A673 (cell line): ENCODE results near the gene BRAF. TPM values are rescaled to one million over a fixed set of nuclear protein-coding genes. Genes with fewer than 3 reads are reported as not detected.

Experiments
- BruUV-seq: library from RNA; stranded (reverse); fragments of 400-500 nt; replicated peaks from 2 replicates; lab custom pipeline; 2021; lab: Mats Ljungman, UMichigan
- CTCF ChIA-PET: fragments of 300-600 bp; sonication (Branson Sonifier 250); formaldehyde crosslinking; loops from one replicate; lab custom pipeline; 2022; ENCODE audit warnings: antibody characterized with exemption; lab: Charles Lee
- POLR2A ChIA-PET: fragments of 300-600 bp; sonication (Branson Sonifier 250); formaldehyde crosslinking; loops from one replicate; lab custom pipeline; 2022; ENCODE audit warnings: antibody characterized with exemption; ENCODE audit not compliant: low non-redundant PET; lab: Charles Lee
- DNase-seq: peaks from one replicate; pipeline ENCODE4 v3.0.0-alpha.2; 2015; ENCODE audit warnings: low spot score
- H3K27ac ChIP-seq: fragments of 200-600 bp; sonication (generic); 2 replicates; pipeline ENCODE4 v1.5.1; 2016; ENCODE audit warnings: mixed run types, low read depth, mild to moderate bottlenecking, mixed read lengths, antibody characterized with exemption, low read length; ENCODE audit not compliant: poor library complexity, severe bottlenecking
- H3K27me3 ChIP-seq: fragments of 200-600 bp; sonication (generic); replicated peaks from 2 replicates; pipeline ENCODE4 v1.6.1; 2017; ENCODE audit warnings: mixed run types, low read depth, mild to moderate bottlenecking, mixed read lengths, antibody characterized with exemption, low read length; ENCODE audit not compliant: insufficient read depth, poor library complexity
- H3K36me3 ChIP-seq: fragments of 200-600 bp; sonication (generic); 2 replicates; pipeline ENCODE4 v1.6.1; 2016; ENCODE audit warnings: mixed run types, mild to moderate bottlenecking, mixed read lengths, antibody characterized with exemption, low read length; ENCODE audit not compliant: insufficient read depth, poor library complexity, severe bottlenecking
- H3K4me1 ChIP-seq: fragments of 200-600 bp; sonication (generic); 2 replicates; pipeline ENCODE4 v1.6.1; 2017; ENCODE audit warnings: mixed run types, mild to moderate bottlenecking, mixed read lengths, antibody characterized with exemption, low read length; ENCODE audit not compliant: insufficient read depth, poor library complexity, severe bottlenecking
- H3K4me3 ChIP-seq: fragments of 200-600 bp; sonication (generic); 2 replicates; pipeline ENCODE4 v1.5.1; 2016; ENCODE audit warnings: low read depth, mixed run types, mild to moderate bottlenecking, mixed read lengths, low read length; ENCODE audit not compliant: poor library complexity, severe bottlenecking
- H3K9me3 ChIP-seq: fragments of 200-600 bp; sonication (generic); 2 replicates; pipeline ENCODE4 v1.6.1; 2016; ENCODE audit warnings: mixed run types, low read depth, mild to moderate bottlenecking, mixed read lengths, antibody characterized with exemption, low read length; ENCODE audit not compliant: poor library complexity, severe bottlenecking
- EZH2 ChIP-seq: fragments of 200-600 bp; sonication (generic); IDR thresholded peaks from 2 replicates; pipeline ENCODE4 v1.6.1; 2017; ENCODE audit warnings: borderline replicate concordance, low read depth, mild to moderate bottlenecking, mixed read lengths, antibody characterized with exemption, low read length; ENCODE audit not compliant: poor library complexity, severe bottlenecking
- intact Hi-C: fragments of 100-400 bp; cut with micrococcal nuclease; formaldehyde crosslinking; loops from one replicate; pipeline ENCODE4 v1.10.0; 2022; ENCODE audit not compliant: unreplicated experiment
- total RNA-seq: library from RNA; stranded (reverse); gene quantifications from 2 replicates; pipeline ENCODE4 v1.2.3, GENCODE V29; 2021
- TF ChIP-seq, protein P1 (sequence below): fragments of 300-800, 200-600 bp; sonication (generic); conservative IDR thresholded peaks from 2 replicates; pipeline ENCODE4 v1.5.1; 2017; ENCODE audit warnings: low read depth, mild to moderate bottlenecking, antibody characterized with exemption, low read length, moderate library complexity, mixed read lengths

Gene BRAF
- total RNA-seq, 1 experiment from 2014 or later: 31.8 TPM

DNA sequence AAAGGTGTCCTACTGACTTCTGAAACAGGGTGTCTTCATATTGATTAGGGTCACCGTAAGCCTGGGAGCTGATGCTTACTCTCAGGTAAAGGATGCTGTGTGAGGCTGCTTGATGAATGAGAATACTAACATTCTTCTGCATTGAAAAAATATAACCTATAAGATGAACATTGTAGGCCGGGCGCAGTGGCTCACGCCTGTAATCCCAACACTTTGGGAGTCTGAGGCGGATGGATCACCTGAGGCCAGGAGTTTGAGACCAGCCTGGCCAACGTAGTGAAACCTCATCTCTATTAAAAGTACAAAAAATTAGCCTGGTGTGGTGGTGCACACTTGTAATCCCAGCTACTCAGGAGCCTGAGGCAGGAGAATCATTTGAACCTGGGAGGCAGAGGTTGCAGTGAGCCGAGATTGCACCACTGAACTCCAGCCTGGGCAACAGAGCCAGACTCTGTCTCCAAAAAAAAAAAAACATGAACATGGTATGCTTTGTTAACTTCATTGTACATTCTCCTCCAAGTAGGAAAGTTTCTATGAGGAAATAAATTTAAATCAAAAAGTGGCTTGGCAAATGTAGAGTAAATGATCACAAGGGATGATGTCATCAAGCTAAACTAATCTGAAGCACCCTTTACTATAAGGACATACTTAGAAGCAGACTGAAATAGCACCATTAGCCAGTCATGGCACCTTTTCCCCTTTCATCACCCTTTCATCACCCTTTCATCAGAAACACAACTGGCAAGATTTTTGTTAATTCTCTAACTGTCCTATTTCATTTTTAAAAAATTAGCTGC lies 1.5 kb upstream of the BRAF start:
- Histone ChIP-seq H3K27ac (no peak overlapping the region), H3K4me1 (peaks cover 6% of the 10 kb centered on the region), H3K27me3 (no peaks in the 10 kb centered on the region), H3K9me3 (no peaks in the 10 kb centered on the region), H3K4me3 (no peak overlapping the region), H3K36me3 (no peaks in the 10 kb centered on the region)
- CTCF ChIA-PET: no interaction called here
- TF ChIP-seq, protein P1, sequence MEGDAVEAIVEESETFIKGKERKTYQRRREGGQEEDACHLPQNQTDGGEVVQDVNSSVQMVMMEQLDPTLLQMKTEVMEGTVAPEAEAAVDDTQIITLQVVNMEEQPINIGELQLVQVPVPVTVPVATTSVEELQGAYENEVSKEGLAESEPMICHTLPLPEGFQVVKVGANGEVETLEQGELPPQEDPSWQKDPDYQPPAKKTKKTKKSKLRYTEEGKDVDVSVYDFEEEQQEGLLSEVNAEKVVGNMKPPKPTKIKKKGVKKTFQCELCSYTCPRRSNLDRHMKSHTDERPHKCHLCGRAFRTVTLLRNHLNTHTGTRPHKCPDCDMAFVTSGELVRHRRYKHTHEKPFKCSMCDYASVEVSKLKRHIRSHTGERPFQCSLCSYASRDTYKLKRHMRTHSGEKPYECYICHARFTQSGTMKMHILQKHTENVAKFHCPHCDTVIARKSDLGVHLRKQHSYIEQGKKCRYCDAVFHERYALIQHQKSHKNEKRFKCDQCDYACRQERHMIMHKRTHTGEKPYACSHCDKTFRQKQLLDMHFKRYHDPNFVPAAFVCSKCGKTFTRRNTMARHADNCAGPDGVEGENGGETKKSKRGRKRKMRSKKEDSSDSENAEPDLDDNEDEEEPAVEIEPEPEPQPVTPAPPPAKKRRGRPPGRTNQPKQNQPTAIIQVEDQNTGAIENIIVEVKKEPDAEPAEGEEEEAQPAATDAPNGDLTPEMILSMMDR: no peak
- no peak for TF ChIP-seq EZH2
- intact Hi-C loops: loop anchor here (10.0 kb wide), 1 partner anchor 451 kb away; the partner anchor contains the start of gene MKRN1
- POLR2A ChIA-PET: no interaction called here
- no TSS peak for BruUV-seq
- no peak for DNase-seq

DNA sequence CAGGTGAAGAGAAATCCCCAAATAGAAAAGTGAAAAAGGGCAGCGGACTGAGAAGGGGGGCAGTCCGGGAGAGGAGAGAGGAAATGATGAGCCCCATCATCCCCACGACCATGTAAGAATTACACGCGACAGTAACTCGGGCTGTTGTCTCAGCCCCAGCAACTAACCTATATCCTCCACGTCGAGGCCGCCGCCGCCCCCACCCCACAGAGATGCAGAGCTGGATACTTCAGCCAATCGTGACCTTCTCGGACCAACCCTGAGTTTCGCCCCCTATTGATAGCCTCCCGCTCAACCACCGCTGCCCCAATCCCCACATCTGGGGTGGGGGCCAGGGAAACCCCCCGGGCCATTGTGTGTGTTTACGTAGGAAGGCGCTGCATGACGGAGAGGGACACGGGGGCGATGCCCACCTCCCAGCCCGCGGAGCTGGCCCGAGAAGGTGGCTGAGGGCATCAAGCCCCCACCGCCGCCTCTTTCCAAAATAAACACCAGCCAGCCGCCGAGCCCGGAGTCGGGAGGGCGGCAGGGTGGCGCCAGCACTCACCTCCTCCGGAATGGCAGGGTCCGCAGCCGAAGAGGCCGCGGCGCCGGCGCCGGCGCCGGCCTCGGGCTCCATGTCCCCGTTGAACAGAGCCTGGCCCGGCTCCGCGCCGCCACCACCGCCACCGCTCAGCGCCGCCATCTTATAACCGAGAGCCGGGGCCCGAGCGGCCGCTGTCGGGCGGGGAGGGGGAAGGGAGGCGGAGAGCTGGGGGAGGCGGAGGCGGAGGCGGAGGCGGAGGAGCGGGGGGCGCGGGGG lies 509 bp downstream of the BRAF start:
- ChIA-PET POLR2A (interaction anchor here (0.5 kb wide), 1 partner anchor 527 kb away, joined by 3 read pairs; no protein-coding TSS in a partner anchor), CTCF (interaction anchor here (0.6 kb wide), 2 partner anchors 43 to 112 kb away, joined by 4 to 6 read pairs; no protein-coding TSS in a partner anchor)
- intact Hi-C loops: loop anchor here (5.0 to 10.0 kb wide), 2 partner anchors 77 to 449 kb away; partner anchors contain the start of gene MKRN1

More for the DNA sequence above, 509 bp downstream of the BRAF start:
- Histone ChIP-seq H3K9me3 (no peaks in the 10 kb centered on the region), H3K36me3 (no peaks in the 10 kb centered on the region), H3K27ac (peak overlapping the region; percentile 95), H3K27me3 (no peaks in the 10 kb centered on the region), H3K4me3 (peak overlapping the region; percentile 92), H3K4me1 (peaks cover 6% of the 10 kb centered on the region)
- peak; percentile 40 for DNase-seq
- TF ChIP-seq, protein P1: 0 out of 2 replicates have a peak, but pooled peaks have one; percentile 33
- TF ChIP-seq EZH2: no peak
- BruUV-seq: no TSS peak
